Measurements from ENCODE around the gene ZNF428. TPM values are rescaled to one million over a fixed set of nuclear protein-coding genes. Genes with fewer than 3 reads are reported as not detected.
"Not testable (repeated sequence)": the region's sequence is repeated elsewhere in the genome, so short reads cannot be mapped to it uniquely, and the experiment has no call there.

ZNF428 gene
- total RNA-seq, 6 experiments from 2014 or later = 10.9 to 16.7 (median 13.3) TPM

DNA sequence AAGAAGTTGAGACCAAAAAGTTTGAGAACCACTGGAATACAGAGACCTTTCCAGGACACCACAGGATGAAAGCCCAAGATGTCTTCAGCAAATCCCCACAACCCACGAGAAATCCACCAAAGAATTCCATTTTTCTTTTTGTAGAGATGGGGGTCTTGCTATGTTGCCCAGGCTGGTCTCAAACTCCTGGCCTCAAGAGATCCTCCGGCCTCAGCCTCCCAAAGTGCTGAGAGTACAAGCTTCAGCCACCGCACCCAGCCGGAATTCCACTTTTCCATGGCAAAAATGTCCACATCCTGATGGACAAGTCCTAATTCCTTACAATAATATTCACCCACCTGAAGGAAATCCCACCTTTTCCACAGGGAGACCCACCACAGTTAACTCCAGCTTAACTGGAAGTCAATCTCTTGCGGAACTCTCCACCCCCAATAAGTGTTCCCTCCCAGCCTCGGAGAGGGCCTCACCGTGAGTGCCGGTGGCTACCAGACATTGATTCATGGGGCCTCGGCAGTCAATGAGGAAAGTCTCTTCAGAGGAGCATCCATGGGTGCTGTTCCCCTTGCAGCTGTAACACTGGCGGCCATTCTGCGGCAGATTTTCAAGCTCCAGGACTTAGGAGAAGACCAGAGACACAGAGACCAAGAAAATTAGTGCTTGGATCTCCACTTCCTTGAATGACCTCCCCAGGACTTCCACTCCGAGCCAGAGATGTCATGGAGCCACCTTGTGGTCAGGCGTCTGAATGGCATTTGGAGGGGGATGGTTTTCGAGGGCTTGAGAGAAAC is 32.5 kb upstream of the ZNF428 start:
- 47% methylated on average over 14 of the region's 14 CpGs for WGBS (ENCODE audit: insufficient coverage, low coverage, low lambda C conversion rate, missing lambda C conversion rate)
- H3K27ac ChIP-seq = no peak overlapping the region
- H3K27me3 ChIP-seq = no peaks in the 10 kb centered on the region
- intact Hi-C loops (cut with DNase I) = loop anchor here in 1 of 2 donors (10.0 kb wide), 1 partner anchor 97 kb away; no protein-coding TSS in a partner anchor
- no peak for TF ChIP-seq POLR2A (IDR thresholded peaks at IDR 0.05)
- TF ChIP-seq CTCF (IDR thresholded peaks at IDR 0.05) = peak; percentile 64 to 84 (median 78)
- no peaks in the 10 kb centered on the region for H3K36me3 ChIP-seq
- no peak overlapping the region for H3K4me3 ChIP-seq
- DNase-seq (peak in 2 of 3 donors; percentile 46 to 59), ATAC-seq (peak; percentile 88 to 93 (median 92))
- H3K4me1 ChIP-seq = peaks cover 0 to 6% (median 0%) of the 10 kb centered on the region in 4 donors
- no peaks in the 10 kb centered on the region for H3K9me3 ChIP-seq

GRCh38 chr19:43650276-43650675 is 30.8 kb upstream of the ZNF428 start:
- H3K4me3 ChIP-seq, H3K27ac ChIP-seq, DNase-seq, H3K9me3 ChIP-seq, ATAC-seq, H3K36me3 ChIP-seq, H3K4me1 ChIP-seq, H3K27me3 ChIP-seq: not testable (repeated sequence)
- intact Hi-C loops (cut with DNase I) = loop anchor here in 1 of 2 donors (10.0 kb wide), 1 partner anchor 95 kb away; no protein-coding TSS in a partner anchor
- WGBS (ENCODE audit: insufficient coverage, low coverage, low lambda C conversion rate, missing lambda C conversion rate) = 85% methylated on average over 4 of the region's 7 CpGs

DNA sequence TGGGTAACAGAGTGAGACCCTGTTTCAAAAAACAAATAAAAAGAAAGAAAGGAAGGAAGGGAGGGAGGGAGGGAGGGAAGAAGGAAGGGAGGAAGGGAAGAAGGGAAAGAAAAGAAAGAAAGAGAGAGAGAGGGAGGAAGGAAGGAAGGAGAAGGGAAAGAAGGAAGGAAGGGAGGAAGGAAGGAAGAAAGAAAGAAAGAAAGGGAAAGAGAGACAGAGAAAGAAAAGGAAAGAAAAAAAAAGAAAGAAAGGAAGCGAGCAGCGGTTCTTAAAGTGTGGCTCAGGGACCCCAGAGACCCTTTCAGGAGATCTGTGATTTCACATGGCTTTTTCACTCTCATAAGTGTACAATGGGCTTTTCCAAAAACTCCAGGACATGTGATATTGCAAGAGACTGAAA is 30.1 kb upstream of the ZNF428 start:
- intact Hi-C loops (cut with DNase I) = loop anchor here in 1 of 2 donors (10.0 kb wide), 1 partner anchor 205 kb away; no protein-coding TSS in a partner anchor
- DNase-seq = no peak
- TF ChIP-seq POLR2A (IDR thresholded peaks at IDR 0.05) (no peak), CTCF (IDR thresholded peaks at IDR 0.05) (no peak)
- H3K27me3 ChIP-seq = no peaks in the 10 kb centered on the region
- no peaks in the 10 kb centered on the region for H3K9me3 ChIP-seq
- no peak overlapping the region for H3K27ac ChIP-seq
- H3K4me3 ChIP-seq = no peak overlapping the region
- no peak for ATAC-seq
- H3K36me3 ChIP-seq = no peaks in the 10 kb centered on the region
- 83% methylated on average over 2 of the region's 2 CpGs for WGBS (ENCODE audit: insufficient coverage, low coverage, low lambda C conversion rate, missing lambda C conversion rate)
- peaks cover 0 to 6% (median 0%) of the 10 kb centered on the region in 4 donors for H3K4me1 ChIP-seq

DNA sequence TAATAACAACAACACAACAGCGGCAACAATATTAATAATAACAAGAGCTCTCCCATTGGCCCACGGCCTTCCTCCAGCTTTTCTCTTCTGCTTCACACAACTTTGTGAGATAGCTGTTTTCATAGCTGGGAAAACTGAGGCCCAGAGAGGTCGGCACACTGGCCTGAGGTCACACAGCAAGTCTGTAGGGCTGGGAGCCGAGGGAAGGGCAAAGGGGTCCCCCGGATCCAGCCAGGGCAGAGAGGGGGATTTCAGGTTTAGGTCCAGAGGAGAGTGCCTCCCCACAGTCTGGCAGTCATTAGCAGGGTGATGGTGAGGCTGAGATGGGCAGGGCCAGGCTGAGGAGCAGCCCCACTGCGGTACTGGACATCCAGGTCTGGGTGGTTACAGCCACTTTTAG is 29.2 kb upstream of the ZNF428 start:
- no peaks in the 10 kb centered on the region for H3K36me3 ChIP-seq
- WGBS (ENCODE audit: insufficient coverage, low coverage, low lambda C conversion rate, missing lambda C conversion rate) = 65% methylated on average over 3 of the region's 6 CpGs
- TF ChIP-seq CTCF (IDR thresholded peaks at IDR 0.05) (no peak), POLR2A (IDR thresholded peaks at IDR 0.05) (no peak)

GRCh38 chr19:43644181-43644580 is 24.8 kb upstream of the ZNF428 start:
- no peak for TF ChIP-seq CTCF (IDR thresholded peaks at IDR 0.05)
- TF ChIP-seq POLR2A (IDR thresholded peaks at IDR 0.05) = no peak
- no peak overlapping the region for H3K27ac ChIP-seq
- WGBS (ENCODE audit: insufficient coverage, low coverage, low lambda C conversion rate, missing lambda C conversion rate) = 76% methylated on average over 13 of the region's 13 CpGs
- intact Hi-C loops (cut with DNase I) = loop anchor here in 1 of 2 donors (10.0 kb wide), 1 partner anchor 199 kb away; no protein-coding TSS in a partner anchor
- ATAC-seq = no peak
- H3K27me3 ChIP-seq = no peaks in the 10 kb centered on the region
- H3K4me1 ChIP-seq = no peaks in the 10 kb centered on the region
- H3K36me3 ChIP-seq = no peaks in the 10 kb centered on the region
- no peak overlapping the region for H3K4me3 ChIP-seq
- DNase-seq = no peak
- H3K9me3 ChIP-seq = no peaks in the 10 kb centered on the region

More for the DNA sequence above, 29.2 kb upstream of the ZNF428 start:
- no peak overlapping the region for H3K4me3 ChIP-seq
- H3K9me3 ChIP-seq = no peaks in the 10 kb centered on the region
- DNase-seq = no peak
- no peaks in the 10 kb centered on the region for H3K27me3 ChIP-seq
- H3K27ac ChIP-seq = no peak overlapping the region
- no peak for ATAC-seq
- intact Hi-C loops (cut with DNase I) = loop anchor here in 1 of 2 donors (10.0 kb wide), 1 partner anchor 204 kb away; no protein-coding TSS in a partner anchor
- H3K4me1 ChIP-seq = peaks cover 0 to 6% (median 0%) of the 10 kb centered on the region in 4 donors

All from right lobe of liver (tissue), 6 donors.